Ecto neural progenitor cell (in vitro differentiated cells): ENCODE measurements around the gene ITGB1BP2.
"Not testable (repeated sequence)": the region's sequence is repeated elsewhere in the genome, so short reads cannot be mapped to it uniquely, and the experiment has no call there.

Source experiments
- DNase-seq: peaks from one replicate; pipeline ENCODE4 v3.0.0-alpha.2; 2018; ENCODE audit warnings: low spot score

The ITGB1BP2 gene

DNA sequence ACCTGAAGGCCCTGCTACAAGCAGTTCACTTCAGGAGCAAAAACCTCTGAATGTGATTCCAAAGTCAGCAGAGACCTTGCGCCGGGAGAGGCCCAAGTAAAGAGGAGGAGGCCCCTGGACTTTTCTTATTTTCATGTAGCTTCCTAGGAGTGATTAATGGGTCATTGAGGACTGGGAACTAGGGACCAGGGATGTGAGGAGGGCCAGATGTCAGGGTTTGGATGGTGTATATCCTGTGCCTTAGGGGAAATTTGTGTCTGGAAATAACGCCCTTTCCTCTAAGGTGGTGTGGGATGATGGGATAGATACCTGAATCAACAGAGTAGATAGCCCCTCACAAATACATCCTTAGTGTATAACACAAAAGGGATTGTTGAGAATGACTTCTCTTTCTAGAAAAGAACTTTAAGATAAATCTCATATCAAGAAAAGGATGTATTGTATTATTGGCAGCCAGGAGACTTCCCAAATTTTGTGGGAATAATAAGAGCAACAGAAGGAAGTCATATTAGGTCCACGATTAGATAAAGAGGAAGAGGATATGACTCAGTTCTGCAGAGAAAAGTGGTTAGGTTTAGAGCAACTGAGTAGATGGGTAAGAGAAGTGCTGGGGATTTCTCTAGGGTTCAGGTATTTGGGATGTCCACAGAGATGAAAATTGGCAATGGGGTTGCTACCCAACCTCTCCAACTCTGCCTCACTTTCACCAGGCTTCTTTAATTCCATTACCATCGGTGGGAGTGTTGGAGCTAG, 1.1 kb downstream of the ITGB1BP2 start:
- no peak for DNase-seq

DNA sequence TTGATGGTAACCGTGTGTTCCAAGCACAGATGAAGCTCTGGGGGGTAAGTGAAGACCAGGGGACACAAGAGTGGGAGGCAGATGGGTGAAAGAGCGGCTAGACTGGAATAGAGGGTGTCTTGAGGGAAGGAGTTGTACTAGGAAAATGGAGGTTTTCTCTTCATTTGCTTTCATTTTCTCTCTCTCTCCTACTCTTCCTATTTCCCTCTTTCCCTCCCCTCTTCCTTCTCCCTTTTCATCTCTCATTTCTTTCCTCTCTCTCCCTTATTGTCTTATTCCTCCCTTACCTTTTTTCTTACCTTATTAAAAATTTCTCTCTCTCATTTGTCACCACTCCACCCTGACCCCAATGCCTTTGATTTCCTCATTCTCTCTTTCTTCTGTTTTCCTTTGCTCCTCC, 3.0 kb downstream of the ITGB1BP2 start:
- no peak for DNase-seq

GRCh38 chrX:71315917-71316316, 14.4 kb downstream of the ITGB1BP2 start:
- no peak for DNase-seq

GRCh38 chrX:71316959-71317358, 15.4 kb downstream of the ITGB1BP2 start:
- DNase-seq = not testable (repeated sequence)

DNA sequence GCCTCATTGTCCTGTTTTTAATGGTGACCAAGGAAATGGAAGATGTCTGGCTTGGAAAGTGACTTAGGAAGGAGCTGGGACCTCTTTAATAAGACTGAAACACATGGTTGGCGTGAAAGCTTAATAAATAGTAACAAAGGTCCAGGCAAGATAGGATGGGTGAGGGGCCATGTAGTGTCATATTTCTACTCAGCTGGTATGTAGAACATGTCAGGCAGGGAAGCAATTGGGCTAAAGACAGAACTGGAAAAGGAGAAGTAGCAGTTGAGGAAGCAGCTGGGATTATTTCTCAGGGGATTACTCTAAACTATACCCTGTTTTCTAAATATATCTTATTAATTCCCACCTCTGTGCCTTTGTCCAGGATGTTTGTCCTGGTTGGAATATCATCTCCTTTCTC, 18.6 kb downstream of the ITGB1BP2 start:
- no peak for DNase-seq

GRCh38 chrX:71321731-71322130, 20.2 kb downstream of the ITGB1BP2 start:
- no peak for DNase-seq

DNA sequence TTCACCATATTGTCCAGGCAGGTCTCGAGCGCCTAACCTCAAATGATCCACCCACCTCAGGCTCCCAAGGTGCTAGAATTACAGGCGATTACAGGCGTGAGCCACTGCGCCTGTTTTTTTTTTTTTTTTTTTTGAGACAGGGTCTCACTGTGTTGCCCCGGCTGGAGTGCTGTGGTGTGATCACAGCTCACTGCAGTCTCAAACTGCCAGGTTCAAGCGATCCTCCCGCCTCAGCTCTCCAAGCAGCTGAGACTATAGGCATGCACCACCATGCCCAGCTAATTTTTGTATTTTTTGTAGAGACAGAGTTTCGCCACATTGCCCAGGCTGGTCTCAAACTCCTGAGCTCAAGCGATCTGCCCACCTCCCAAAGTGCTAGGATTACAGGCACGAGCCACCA, 22.9 kb downstream of the ITGB1BP2 start:
- not testable (repeated sequence) for DNase-seq

GRCh38 chrX:71326394-71326793, 24.8 kb downstream of the ITGB1BP2 start:
- no peak for DNase-seq

DNA sequence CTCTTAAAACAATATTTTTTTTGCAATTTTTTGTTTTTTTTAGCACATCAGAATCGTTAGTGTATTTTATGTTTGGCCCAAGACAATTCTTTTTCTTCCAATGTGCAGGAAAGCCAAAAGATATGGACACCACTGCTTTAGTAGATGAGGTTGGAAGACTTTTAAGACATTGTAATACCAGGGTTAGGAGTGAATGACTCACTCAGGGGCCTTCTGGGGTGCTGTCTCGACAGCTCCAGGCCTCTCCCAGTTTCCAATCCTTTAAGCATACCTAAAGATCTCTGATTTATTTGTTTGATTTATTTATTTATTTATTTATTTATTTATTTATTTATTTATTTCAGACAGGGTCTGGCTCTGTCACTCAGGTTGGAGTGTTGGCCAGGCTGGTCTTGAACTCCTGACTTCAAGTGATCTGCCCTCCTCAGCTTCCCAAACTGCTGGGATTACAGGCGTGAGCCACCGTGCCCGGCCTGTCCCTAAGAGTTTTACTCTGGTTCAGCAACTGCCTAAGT, 47.7 kb downstream of the ITGB1BP2 start:
- DNase-seq = not testable (repeated sequence)

GRCh38 chrX:71349867-71350266, 48.3 kb downstream of the ITGB1BP2 start:
- not testable (repeated sequence) for DNase-seq

GRCh38 chrX:71352439-71352838, 50.9 kb downstream of the ITGB1BP2 start:
- not testable (repeated sequence) for DNase-seq
